ENCODE results near the gene SH3YL1.

Gene SH3YL1

DNA sequence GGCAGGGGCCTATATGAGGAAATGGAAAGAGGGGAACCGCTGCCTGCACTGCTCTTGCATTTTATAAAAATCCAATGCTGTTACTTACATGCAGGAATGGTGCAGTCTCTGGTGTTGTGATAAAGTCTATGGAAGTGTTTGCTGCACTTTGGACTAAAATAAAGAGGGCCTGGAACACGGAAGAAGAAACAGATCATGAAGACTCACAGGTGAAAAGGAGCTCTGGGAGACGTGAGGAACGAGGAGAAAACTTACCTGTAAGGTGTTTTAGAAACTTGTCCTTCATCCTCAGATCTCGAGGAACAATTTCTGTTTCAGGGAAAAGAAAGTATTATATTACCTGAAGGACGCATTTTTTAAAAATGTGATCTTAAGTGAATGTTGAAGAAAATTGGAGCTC, 22.2 kb upstream of the SH3YL1 start:
- ATAC-seq: no peak
- Mint-ChIP-seq H3K4me1 (peaks cover 4% of the 10 kb centered on the region), H3K36me3 (peaks cover 19% of the 10 kb centered on the region), H3K4me3 (no peak overlapping the region), H3K9me3 (no peaks in the 10 kb centered on the region), H3K27me3 (peaks cover 21% of the 10 kb centered on the region), H3K27ac (no peak overlapping the region)

- H3K27me3 Mint-ChIP-seq: peaks cover 21% of the 10 kb centered on the region
- H3K4me1 Mint-ChIP-seq: peaks cover 4% of the 10 kb centered on the region
- no peaks in the 10 kb centered on the region for H3K9me3 Mint-ChIP-seq
- peaks cover 24% of the 10 kb centered on the region for H3K36me3 Mint-ChIP-seq
- H3K4me3 Mint-ChIP-seq: no peak overlapping the region
- no peak overlapping the region for H3K27ac Mint-ChIP-seq
- no peak for ATAC-seq
Measured at GRCh38 chr2:285531-285930, 21.7 kb upstream of the SH3YL1 start.

DNA sequence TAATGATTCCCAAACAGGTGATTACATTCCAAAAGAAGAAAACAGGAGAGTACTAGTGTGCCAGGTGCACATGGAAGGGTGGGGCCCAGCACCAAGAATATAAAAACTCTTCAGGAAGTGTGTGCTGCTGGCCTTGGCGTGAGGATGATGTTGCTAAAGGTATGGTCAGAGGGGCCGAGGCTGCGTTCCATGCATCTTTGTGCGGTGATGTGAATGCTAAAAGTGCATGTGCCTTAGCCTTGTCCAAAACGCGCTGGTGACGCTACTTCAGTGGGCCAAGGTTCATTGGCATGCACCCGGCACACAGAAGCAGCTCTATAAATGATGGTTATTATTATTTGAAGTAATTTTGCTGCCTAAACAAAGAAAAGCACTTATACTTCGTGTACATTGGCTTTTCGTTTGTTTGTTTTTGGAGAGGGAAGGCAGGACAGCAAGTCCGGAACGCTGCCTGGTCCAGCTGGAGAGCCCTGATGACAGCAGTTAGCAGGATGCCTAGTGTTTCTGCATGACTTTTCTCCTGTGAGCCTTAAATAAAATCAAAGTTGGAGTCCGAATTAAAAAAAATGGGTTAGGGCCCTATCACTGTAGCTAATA, 21.2 kb upstream of the SH3YL1 start:
- no peak for ATAC-seq
- Mint-ChIP-seq H3K4me3 (no peak overlapping the region), H3K27ac (no peak overlapping the region), H3K27me3 (peaks cover 21% of the 10 kb centered on the region), H3K9me3 (no peaks in the 10 kb centered on the region), H3K4me1 (peaks cover 4% of the 10 kb centered on the region), H3K36me3 (peaks cover 24% of the 10 kb centered on the region)

- H3K27me3 Mint-ChIP-seq: peaks cover 21% of the 10 kb centered on the region
- no peak overlapping the region for H3K4me3 Mint-ChIP-seq
- H3K4me1 Mint-ChIP-seq: peaks cover 4% of the 10 kb centered on the region
- no peak overlapping the region for H3K27ac Mint-ChIP-seq
- H3K9me3 Mint-ChIP-seq: no peaks in the 10 kb centered on the region
- peaks cover 24% of the 10 kb centered on the region for H3K36me3 Mint-ChIP-seq
- no peak for ATAC-seq
Measured at GRCh38 chr2:283996-284794, 20.4 kb upstream of the SH3YL1 start.

GRCh38 chr2:282371-283263, 18.8 kb upstream of the SH3YL1 start:
- no peak for ATAC-seq
- Mint-ChIP-seq H3K4me1 (peaks cover 4% of the 10 kb centered on the region), H3K4me3 (no peak overlapping the region), H3K9me3 (no peaks in the 10 kb centered on the region), H3K27me3 (peaks cover 21% of the 10 kb centered on the region), H3K36me3 (peaks cover 31% of the 10 kb centered on the region), H3K27ac (no peak overlapping the region)

DNA sequence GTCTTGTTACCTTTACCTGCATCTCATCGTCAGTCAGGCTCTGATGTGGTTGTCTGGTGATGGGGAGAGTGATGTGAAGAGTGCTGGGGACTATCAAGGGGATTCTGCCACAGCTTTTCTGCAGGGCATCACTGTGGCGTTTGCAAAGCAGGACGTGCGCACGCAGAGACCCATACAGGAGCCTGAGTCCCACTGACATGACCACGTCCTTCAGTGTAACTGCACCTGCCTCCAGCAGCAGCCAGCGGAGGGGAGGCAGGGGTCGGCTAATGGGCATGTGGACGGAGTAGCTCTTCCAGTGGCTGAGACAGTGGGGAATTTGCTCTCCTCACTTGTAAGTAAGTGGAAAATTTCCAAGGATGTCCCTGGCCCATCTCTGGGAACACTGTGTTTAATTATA, 17.5 kb upstream of the SH3YL1 start:
- no peaks in the 10 kb centered on the region for H3K9me3 Mint-ChIP-seq
- peaks cover 12% of the 10 kb centered on the region for H3K27me3 Mint-ChIP-seq
- ATAC-seq: no peak
- H3K4me1 Mint-ChIP-seq: no peaks in the 10 kb centered on the region
- no peak overlapping the region for H3K27ac Mint-ChIP-seq
- peaks cover 44% of the 10 kb centered on the region for H3K36me3 Mint-ChIP-seq
- H3K4me3 Mint-ChIP-seq: no peak overlapping the region

DNA sequence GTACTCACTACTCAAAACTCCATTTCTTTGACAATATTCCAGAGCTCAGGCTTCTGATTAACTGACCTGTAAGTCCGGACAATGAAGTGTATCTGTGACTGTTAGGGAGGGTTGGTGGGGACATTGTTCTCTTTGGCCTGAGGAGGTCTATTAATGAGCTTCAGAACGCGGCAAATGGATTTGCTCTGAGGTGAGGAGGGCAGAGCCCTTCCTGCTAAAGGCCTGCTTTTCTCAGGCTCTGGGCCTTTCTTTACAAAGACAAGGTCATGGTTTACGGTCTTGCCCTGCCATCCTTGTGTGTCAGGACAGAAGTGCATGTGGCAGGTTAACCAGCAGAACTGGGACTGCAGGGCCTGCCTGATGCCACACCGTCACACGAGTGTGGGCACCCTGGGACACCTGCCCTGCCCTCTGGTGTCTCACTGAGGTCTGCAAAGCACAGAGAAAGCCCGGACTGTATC, 16.8 kb upstream of the SH3YL1 start:
- Mint-ChIP-seq H3K4me3 (no peak overlapping the region), H3K27me3 (peaks cover 5% of the 10 kb centered on the region)

DNA sequence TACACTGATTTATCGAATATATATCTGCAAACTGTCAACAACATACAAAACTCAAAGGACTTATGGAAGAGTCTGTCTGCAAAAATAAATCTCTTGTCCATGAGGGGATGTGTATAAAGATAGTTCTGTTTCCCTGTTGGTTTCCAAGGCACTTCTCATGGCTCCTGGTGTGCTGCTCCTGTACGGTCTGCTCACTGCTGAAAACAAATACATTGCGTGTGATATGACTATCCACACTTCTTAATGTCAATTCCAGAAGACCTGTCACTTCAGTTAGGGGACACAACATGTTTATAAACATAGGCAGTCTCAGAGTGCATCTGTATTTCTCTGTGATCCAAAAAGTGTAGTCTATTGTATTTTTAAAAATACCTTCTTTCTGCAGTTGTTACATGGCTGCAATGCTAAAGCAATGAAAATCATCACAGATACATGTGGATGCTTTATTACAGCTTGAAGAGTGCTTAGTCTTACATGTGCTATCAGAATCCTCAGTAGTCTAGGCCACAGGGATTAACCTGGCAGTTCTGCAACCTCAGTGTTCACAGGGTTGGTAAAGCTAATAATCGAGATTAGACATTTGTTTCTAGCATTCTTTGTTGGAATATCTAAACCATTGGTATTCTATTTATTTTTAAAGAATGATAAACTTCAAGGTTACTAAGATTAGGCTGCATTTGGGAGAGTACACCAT, 16.3 kb upstream of the SH3YL1 start:
- peaks cover 47% of the 10 kb centered on the region for H3K36me3 Mint-ChIP-seq
- peaks cover 7% of the 10 kb centered on the region for H3K4me1 Mint-ChIP-seq
- no peak for ATAC-seq
- no peaks in the 10 kb centered on the region for H3K27me3 Mint-ChIP-seq
- H3K27ac Mint-ChIP-seq: no peak overlapping the region
- H3K9me3 Mint-ChIP-seq: no peaks in the 10 kb centered on the region
- no peak overlapping the region for H3K4me3 Mint-ChIP-seq

More for the DNA sequence above, 16.8 kb upstream of the SH3YL1 start:
- H3K27ac Mint-ChIP-seq: no peak overlapping the region
- H3K9me3 Mint-ChIP-seq: no peaks in the 10 kb centered on the region
- no peak for ATAC-seq
- H3K4me1 Mint-ChIP-seq: peaks cover 1% of the 10 kb centered on the region
- H3K36me3 Mint-ChIP-seq: peaks cover 43% of the 10 kb centered on the region

- H3K36me3 Mint-ChIP-seq: peaks cover 51% of the 10 kb centered on the region
- H3K4me1 Mint-ChIP-seq: peaks cover 13% of the 10 kb centered on the region
- no peaks in the 10 kb centered on the region for H3K9me3 Mint-ChIP-seq
- H3K4me3 Mint-ChIP-seq: no peak overlapping the region
- H3K27ac Mint-ChIP-seq: no peak overlapping the region
- no peaks in the 10 kb centered on the region for H3K27me3 Mint-ChIP-seq
- ATAC-seq: no peak
Measured at GRCh38 chr2:279366-279765, 15.5 kb upstream of the SH3YL1 start.

- Mint-ChIP-seq H3K27ac (no peak overlapping the region), H3K9me3 (no peaks in the 10 kb centered on the region), H3K4me3 (no peak overlapping the region), H3K27me3 (no peaks in the 10 kb centered on the region), H3K4me1 (peaks cover 15% of the 10 kb centered on the region), H3K36me3 (peaks cover 53% of the 10 kb centered on the region)
- ATAC-seq: no peak
Measured at GRCh38 chr2:278927-279320, 15.1 kb upstream of the SH3YL1 start.

GRCh38 chr2:278312-278926, 14.6 kb upstream of the SH3YL1 start:
- ATAC-seq: no peak
- no peak overlapping the region for H3K27ac Mint-ChIP-seq
- H3K4me3 Mint-ChIP-seq: no peak overlapping the region
- H3K27me3 Mint-ChIP-seq: no peaks in the 10 kb centered on the region
- peaks cover 53% of the 10 kb centered on the region for H3K36me3 Mint-ChIP-seq
- H3K4me1 Mint-ChIP-seq: peaks cover 15% of the 10 kb centered on the region
- no peaks in the 10 kb centered on the region for H3K9me3 Mint-ChIP-seq

GRCh38 chr2:275466-275865, 11.6 kb upstream of the SH3YL1 start:
- Mint-ChIP-seq H3K36me3 (peaks cover 47% of the 10 kb centered on the region), H3K9me3 (no peaks in the 10 kb centered on the region), H3K4me3 (no peak overlapping the region), H3K27ac (no peak overlapping the region), H3K27me3 (no peaks in the 10 kb centered on the region), H3K4me1 (peaks cover 34% of the 10 kb centered on the region)
- ATAC-seq: peak; percentile 66

GRCh38 chr2:274503-274902, 10.7 kb upstream of the SH3YL1 start:
- Mint-ChIP-seq H3K27ac (no peak overlapping the region), H3K27me3 (no peaks in the 10 kb centered on the region), H3K4me3 (no peak overlapping the region), H3K4me1 (peaks cover 43% of the 10 kb centered on the region), H3K36me3 (peaks cover 57% of the 10 kb centered on the region), H3K9me3 (no peaks in the 10 kb centered on the region)
- ATAC-seq: no peak

DNA sequence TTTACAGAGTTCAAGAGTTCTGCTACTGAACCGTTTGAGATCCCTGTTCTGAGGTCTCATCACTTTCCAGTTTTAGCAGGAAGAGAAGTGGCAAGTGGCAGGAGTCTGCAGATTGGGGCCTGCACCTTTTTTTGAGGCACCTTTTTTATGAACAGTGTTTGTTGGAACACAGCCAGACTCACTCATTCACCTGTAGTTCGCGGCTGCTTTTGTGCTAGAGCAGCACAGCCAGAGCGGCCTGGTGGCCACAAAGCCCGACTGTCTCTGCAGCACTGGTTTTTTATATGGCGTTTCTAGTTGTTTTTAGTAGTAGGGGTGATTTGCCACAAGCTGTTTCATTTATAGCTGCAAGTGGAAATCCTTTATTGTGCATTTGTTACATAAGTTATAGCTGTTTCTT, 9.5 kb upstream of the SH3YL1 start:
- ATAC-seq: no peak
- Mint-ChIP-seq H3K27me3 (no peaks in the 10 kb centered on the region), H3K4me3 (no peak overlapping the region), H3K36me3 (peaks cover 55% of the 10 kb centered on the region), H3K4me1 (peaks cover 52% of the 10 kb centered on the region), H3K27ac (no peak overlapping the region), H3K9me3 (no peaks in the 10 kb centered on the region)

All from stimulated activated memory B cell treated with anti-CD40 and anti-IgM and Interleukin-4, amounts not matched to agents 10 μg/mL and 1 μg/mL and 100 μg/mL, for 72 hours (primary cell).